K562 (cell line): Measurements from ENCODE around the gene PKLR. TPM values are rescaled to one million over a fixed set of nuclear protein-coding genes. Genes with fewer than 3 reads are reported as not detected.
"Not testable (repeated sequence)": the region's sequence is repeated elsewhere in the genome, so short reads cannot be mapped to it uniquely, and the experiment has no call there.

ENCODE experiments used
- ATAC-seq: fragments of 200-7000 bp; cut with Tn5 transposase; 3 replicates; pipeline ENCODE4 v1.9.1; 2020; ENCODE audit warnings: moderate library complexity
- BruUV-seq: library from RNA; stranded (reverse); fragments of 400-500 nt; replicated peaks from 2 replicates; lab custom pipeline; 2021; lab: Mats Ljungman, UMichigan
- CTCF ChIA-PET: fragments of 300-600 bp; formaldehyde crosslinking; extraction: SDS; loops from one replicate; lab custom pipeline; 2021; ENCODE audit warnings: low intra/inter-chr PET ratio; lab: Yijun Ruan, JAX
- POLR2A ChIA-PET: fragments of 300-600, 350-650 bp; sonication (Branson Sonifier 250); formaldehyde crosslinking; extraction: SDS; loops from one replicate; lab custom pipeline; 2021; ENCODE audit warnings: antibody characterized with exemption, inconsistent platforms; lab: Yijun Ruan, JAX
- DNase-seq, 4 experiments: peaks; one replicate each; pipeline versions ENCODE4 v3.0.0 to v3.0.0-alpha.2; 2011 to 2018; ENCODE audit warnings: low spot score in 3 of 4, mixed read lengths in 3 of 4; ENCODE audit errors: extremely low read depth in 1 of 4
- FAIRE-seq: peaks from 2 replicates; lab custom pipeline; 2011; peaks lifted over from hg19 to GRCh38; lab: Jason Lieb, UNC
- H2AFZ ChIP-seq: 2 replicates; pipeline ENCODE4 v1.6.0; 2011; ENCODE audit warnings: low read depth, low read length, control low read depth, inconsistent platforms
- H3K27ac ChIP-seq: fragments of 200-600 bp; 3 replicates; pipeline ENCODE4 v1.8.0; 2011; ENCODE audit warnings: low read depth, mild to moderate bottlenecking, control low read depth, inconsistent platforms, low read length, moderate library complexity, mixed read lengths; ENCODE audit errors: extremely low read depth
- H3K27me3 ChIP-seq, 2 experiments: fragments of 300-600 bp in 1 of 2; 2 replicates in 1 of 2; 3 replicates in 1 of 2; pipeline versions ENCODE4 v1.6.0 to v1.8.0; 2011; ENCODE audit warnings: inconsistent platforms in 2 of 2, low read length in 2 of 2, mild to moderate bottlenecking in 1 of 2, mixed read lengths in 1 of 2, moderate library complexity in 1 of 2; ENCODE audit not compliant: control insufficient read depth in 2 of 2, insufficient read depth in 2 of 2
- H3K36me3 ChIP-seq: fragments of 300-600 bp; 3 replicates; pipeline ENCODE4 v1.8.0; 2011; ENCODE audit warnings: mild to moderate bottlenecking, low read length, inconsistent platforms; ENCODE audit not compliant: control insufficient read depth, insufficient read depth
- H3K4me1 ChIP-seq, 2 experiments: fragments of 200-600 bp in 1 of 2; replicated peaks in 1 of 2; 2 replicates in 1 of 2; 3 replicates in 1 of 2; pipeline versions ENCODE4 v1.5.1 to v1.8.0; 2011; ENCODE audit warnings: inconsistent platforms in 2 of 2, low read length in 2 of 2, mild to moderate bottlenecking in 1 of 2, mixed read lengths in 1 of 2, moderate library complexity in 1 of 2; ENCODE audit not compliant: control insufficient read depth in 2 of 2, insufficient read depth in 2 of 2
- H3K4me2 ChIP-seq: 2 replicates; pipeline ENCODE4 v1.6.1; 2011; ENCODE audit warnings: low read length, control low read depth, inconsistent platforms, mixed read lengths; ENCODE audit not compliant: insufficient read depth
- H3K4me3 ChIP-seq: fragments of 200-600 bp; sonication (generic), shearing (Covaris generic); 2 replicates; pipeline ENCODE4 v1.5.1; 2016; ENCODE audit warnings: control low read depth, inconsistent platforms
- H3K79me2 ChIP-seq: fragments of 200-600 bp; 3 replicates; pipeline ENCODE4 v1.8.0; 2011; ENCODE audit warnings: low read length, inconsistent platforms; ENCODE audit not compliant: control insufficient read depth, insufficient read depth
- H3K9ac ChIP-seq, 2 experiments: 2 replicates each; pipeline versions ENCODE4 v1.6.0 to v1.6.1; 2011; ENCODE audit warnings: low read depth in 2 of 2, low read length in 2 of 2, control low read depth in 1 of 2, inconsistent platforms in 1 of 2, mild to moderate bottlenecking in 1 of 2, mixed read lengths in 1 of 2; ENCODE audit not compliant: insufficient read depth in 1 of 2
- H3K9me1 ChIP-seq: one replicate; pipeline ENCODE4 v1.6.0; 2011; ENCODE audit warnings: inconsistent platforms, mild to moderate bottlenecking, low read length, moderate library complexity; ENCODE audit not compliant: control insufficient read depth, insufficient read depth
- H3K9me3 ChIP-seq: replicated peaks from 2 replicates; pipeline ENCODE4 v1.5.1; 2011; ENCODE audit warnings: low read depth, low read length, inconsistent platforms; ENCODE audit not compliant: control insufficient read depth, insufficient read depth
- H4K20me1 ChIP-seq: replicated peaks from 2 replicates; pipeline ENCODE4 v1.6.1; 2011; ENCODE audit warnings: low read length, inconsistent platforms, mixed read lengths; ENCODE audit not compliant: control insufficient read depth, insufficient read depth
- ESRRB ChIP-seq: fragments of 250-450 bp; sonication (Bioruptor Pico); IDR thresholded peaks from 2 replicates; pipeline ENCODE4 v1.5.0; 2020; ENCODE audit warnings: mild to moderate bottlenecking, moderate library complexity, borderline replicate concordance
- HDAC6 ChIP-seq: IDR thresholded peaks from 2 replicates; pipeline ENCODE4 v1.6.1; 2012; ENCODE audit warnings: low read depth, mild to moderate bottlenecking, control low read depth, inconsistent platforms, low read length, moderate library complexity
- MYBL2 ChIP-seq, 2 experiments: fragments of 450-650 bp in 1 of 2; sonication (generic) in 1 of 2; formaldehyde crosslinking in 1 of 2; IDR thresholded peaks; 2 replicates each; pipeline versions ENCODE4 v1.6.1 to v1.8.1; 2017 to 2022; ENCODE audit warnings: borderline replicate concordance in 1 of 2, inconsistent platforms in 1 of 2, low read depth in 1 of 2, mild to moderate bottlenecking in 1 of 2, missing genetic modification reagents in 1 of 2, moderate library complexity in 1 of 2
- NR2C2 ChIP-seq, 2 experiments: fragments of 200-800 bp in 1 of 2; sonication (Bioruptor generic) in 1 of 2; sonication (generic) in 1 of 2; formaldehyde crosslinking in 1 of 2; IDR thresholded peaks; 2 replicates each; pipeline versions ENCODE4 v1.6.1 to v1.8.0; 2016 to 2022; ENCODE audit warnings: mild to moderate bottlenecking in 1 of 2, missing compliant biosample characterization in 1 of 2, missing genetic modification characterization in 1 of 2, missing genetic modification reagents in 1 of 2
- POLR2G ChIP-seq: fragments of 200-400 bp; formaldehyde crosslinking; IDR thresholded peaks from 2 replicates; pipeline ENCODE4 v1.6.1; 2017; ENCODE audit warnings: low read depth, mild to moderate bottlenecking, antibody characterized with exemption, low read length, moderate library complexity
- RBFOX2 ChIP-seq: fragments of 200-400 bp; formaldehyde crosslinking; IDR thresholded peaks from 2 replicates; pipeline ENCODE4 v1.6.1; 2017; ENCODE audit warnings: low read depth, mild to moderate bottlenecking, low read length, moderate library complexity
- ZKSCAN8 ChIP-seq: fragments of 200-800 bp; sonication (Bioruptor generic); IDR thresholded peaks from 2 replicates; pipeline ENCODE4 v1.6.1; 2016; ENCODE audit warnings: missing genetic modification characterization, missing compliant biosample characterization
- ZNF217 ChIP-seq: sonication (generic); formaldehyde crosslinking; IDR thresholded peaks from 2 replicates; pipeline ENCODE4 v1.8.0; 2022; ENCODE audit warnings: mild to moderate bottlenecking, missing genetic modification reagents
- ZNF445 ChIP-seq: fragments of 250-450 bp; sonication (Bioruptor Pico); IDR thresholded peaks from 2 replicates; pipeline ENCODE4 v1.4.0; 2020; ENCODE audit warnings: low read depth, mild to moderate bottlenecking, moderate library complexity
- WGBS: fragments of 100-300 bp; shearing (Covaris generic); methylation state at CpG from one replicate; pipeline ENCODE4 v1.1.6; 2016; ENCODE audit warnings: low coverage, mixed read lengths; ENCODE audit not compliant: insufficient coverage; ENCODE audit errors: missing lambda C conversion rate; 5-methylcytosine and 5-hydroxymethylcytosine counted together
- in situ Hi-C: fragments of 300-500 bp; cut with MboI; formaldehyde crosslinking; loops from 4 replicates; pipeline ENCODE4 v1.15.0; 2018; ENCODE audit warnings: inconsistent platforms, mixed read lengths
- intact Hi-C: fragments of 100-400 bp; cut with micrococcal nuclease; formaldehyde crosslinking; loops from 2 replicates; pipeline ENCODE4 v1.14.2; 2022
- polyA plus RNA-seq, 8 experiments: library from polyadenylated mRNA; depleted of rRNA in 4 of 8; stranded (reverse) in 5 of 8; unstranded in 3 of 8; fragments of >200 nt; fragmentation: Nextera tagmentation in 2 of 8; fragmentation: Illumina TruSeq in 1 of 8; extraction: Ambion mirVana in 2 of 8; extraction: Trizol in 1 of 8; gene quantifications; 2 replicates each; pipeline versions ENCODE4 v1.2.1 to v1.2.3, GENCODE V29; 2011 to 2014; ENCODE audit warnings: inconsistent platforms in 1 of 8, missing spikeins in 1 of 8
- total RNA-seq, 7 experiments: library from RNA; depleted of rRNA in 6 of 7; stranded (reverse); fragments of >200 nt in 6 of 7; fragmentation: Illumina TruSeq in 2 of 7; extraction: Trizol in 2 of 7; gene quantifications; 2 replicates each; pipeline versions ENCODE4 v1.2.1 to v1.2.3, GENCODE V29; 2011 to 2021; ENCODE audit warnings: low replicate concordance in 1 of 7
- TF ChIP-seq, protein P1 (sequence below): IDR thresholded peaks from 2 replicates; pipeline ENCODE4 v1.6.1; 2016; ENCODE audit warnings: missing genetic modification characterization, missing compliant biosample characterization

PKLR gene
- total and polyA plus RNA-seq, 9 of the 15 experiments (the other 6 are each of a cell fraction or from before 2014, with no cell fraction given): 10.7 to 78.4 (median 38.2) TPM

- H3K36me3 ChIP-seq: peaks cover 66% of the 10 kb centered on the region
- intact Hi-C loops: no loop called here
- in situ Hi-C loops: no loop called here
- no peak for ATAC-seq
- H2AFZ ChIP-seq: no peak overlapping the region
- no TSS peak for BruUV-seq
- H4K20me1 ChIP-seq: no peaks in the 10 kb centered on the region
- no peaks in the 10 kb centered on the region for H3K9me3 ChIP-seq
- H3K4me3 ChIP-seq: no peak overlapping the region
- no peak overlapping the region for H3K27ac ChIP-seq
- no peak for DNase-seq
- ChIA-PET POLR2A (interaction anchor here (1.1 to 1.3 kb wide), 2 partner anchors 9 to 12 kb away, joined by 3 to 5 read pairs; partner anchors contain the start of gene PKLR), CTCF (no interaction called here)
- TF ChIP-seq MYBL2 (IDR thresholded peaks at IDR 0.05; ENCODE audit: low read depth) (no peak), MYBL2 (CRISPR knock-in tag; IDR thresholded peaks at IDR 0.05; ENCODE audit: borderline replicate concordance) (no peak), POLR2G (0 out of 2 replicates have a peak, but pooled peaks have one; percentile 24), RBFOX2 (0 out of 2 replicates have a peak, but pooled peaks have one; percentile 15), ZKSCAN8 (CRISPR knock-in tag) (no peak), ZNF217 (no peak), HDAC6 (no peak), ESRRB (no peak), ZNF445 (CRISPR knock-in tag) (no peak), NR2C2 (CRISPR knock-in tag; IDR thresholded peaks at IDR 0.05) (no peak), NR2C2 (tag; IDR thresholded peaks at IDR 0.05) (no peak)
- TF ChIP-seq, protein P1, sequence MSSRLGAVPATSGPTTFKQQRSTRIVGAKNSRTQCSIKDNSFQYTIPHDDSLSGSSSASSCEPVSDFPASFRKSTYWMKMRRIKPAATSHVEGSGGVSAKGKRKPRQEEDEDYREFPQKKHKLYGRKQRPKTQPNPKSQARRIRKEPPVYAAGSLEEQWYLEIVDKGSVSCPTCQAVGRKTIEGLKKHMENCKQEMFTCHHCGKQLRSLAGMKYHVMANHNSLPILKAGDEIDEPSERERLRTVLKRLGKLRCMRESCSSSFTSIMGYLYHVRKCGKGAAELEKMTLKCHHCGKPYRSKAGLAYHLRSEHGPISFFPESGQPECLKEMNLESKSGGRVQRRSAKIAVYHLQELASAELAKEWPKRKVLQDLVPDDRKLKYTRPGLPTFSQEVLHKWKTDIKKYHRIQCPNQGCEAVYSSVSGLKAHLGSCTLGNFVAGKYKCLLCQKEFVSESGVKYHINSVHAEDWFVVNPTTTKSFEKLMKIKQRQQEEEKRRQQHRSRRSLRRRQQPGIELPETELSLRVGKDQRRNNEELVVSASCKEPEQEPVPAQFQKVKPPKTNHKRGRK (tag): no peak
- peaks cover 5 to 28% of the 10 kb centered on the region in 2 experiments; a peak in 4 of 5 replicates for H3K4me1 ChIP-seq
- 87% methylated on average over 16 of the region's 17 CpGs for WGBS
- no peaks in the 10 kb centered on the region for H3K9me1 ChIP-seq
- no peak for FAIRE-seq
- H3K27me3 ChIP-seq: no peaks in the 10 kb centered on the region
- peak overlapping the region in 1 of 2 experiments; percentile 68; a peak in 1 of 4 replicates for H3K9ac ChIP-seq
- H3K4me2 ChIP-seq: no peak overlapping the region
- H3K79me2 ChIP-seq: peaks cover 12% of the 10 kb centered on the region; the same call in 1 of the 3 replicates
These were observed 8.0 kb downstream of the PKLR start for GRCh38 chr1:155293086-155293749.

- H3K9me1 ChIP-seq, in situ Hi-C loops, BruUV-seq, DNase-seq, H3K79me2 ChIP-seq, H3K9ac ChIP-seq, H3K4me3 ChIP-seq, H3K27me3 ChIP-seq, H2AFZ ChIP-seq, intact Hi-C loops, H3K4me2 ChIP-seq, FAIRE-seq, H3K9me3 ChIP-seq, ATAC-seq, H4K20me1 ChIP-seq, H3K27ac ChIP-seq: not testable (repeated sequence)
- H3K4me1 ChIP-seq: peaks cover 0 to 27% of the 10 kb centered on the region in 2 experiments; a peak in 2 of 5 replicates
- CTCF ChIA-PET: interaction anchor here (0.6 kb wide), 1 partner anchor 47 kb away, joined by 3 read pairs; no protein-coding TSS in a partner anchor
- 92% methylated on average over 10 of the region's 10 CpGs for WGBS
- peaks cover 59% of the 10 kb centered on the region; the same call in 2 of the 3 replicates for H3K36me3 ChIP-seq
- POLR2A ChIA-PET: interaction anchor here (0.8 kb wide), 1 partner anchor 13 kb away, joined by 3 read pairs; no protein-coding TSS in a partner anchor
These were observed 10.2 kb downstream of the PKLR start for GRCh38 chr1:155291006-155291405.
